GM18519 (cell line): ENCODE measurements around the gene APBB1.
A peak's percentile ranks its signal among the peaks of the same experiment; 100 is the strongest.

Source experiments
- ATAC-seq: cut with Tn5 transposase; IDR thresholded peaks from one replicate; pipeline ENCODE4 v1.9.1; 2021; ENCODE audit warnings: mild to moderate bottlenecking, moderate library complexity; ENCODE audit not compliant: unreplicated experiment, low FRiP score

Gene APBB1

DNA sequence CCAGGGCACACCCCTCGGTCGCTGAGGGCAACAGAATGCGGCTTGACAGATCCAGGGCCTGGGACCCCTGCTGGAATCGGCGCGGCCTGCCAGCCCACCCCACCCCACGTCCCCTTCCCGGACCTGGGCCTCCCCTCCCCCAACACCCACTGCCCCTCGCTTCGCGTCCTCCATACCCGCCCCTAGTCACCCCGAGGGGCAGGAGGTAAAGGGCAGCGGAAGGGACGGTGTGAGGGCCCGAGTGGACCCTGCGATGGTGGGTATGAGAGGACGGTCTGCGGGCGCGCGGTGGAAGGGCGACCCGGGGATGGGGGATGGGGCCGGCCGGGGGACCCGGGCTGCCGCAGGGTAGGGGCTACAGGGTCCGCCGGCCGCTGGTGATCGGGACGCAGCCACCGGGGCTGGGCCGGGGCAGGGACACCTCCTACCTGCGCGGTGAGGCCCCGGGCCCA is 311 bp downstream of the APBB1 start:
- no peak for ATAC-seq

DNA sequence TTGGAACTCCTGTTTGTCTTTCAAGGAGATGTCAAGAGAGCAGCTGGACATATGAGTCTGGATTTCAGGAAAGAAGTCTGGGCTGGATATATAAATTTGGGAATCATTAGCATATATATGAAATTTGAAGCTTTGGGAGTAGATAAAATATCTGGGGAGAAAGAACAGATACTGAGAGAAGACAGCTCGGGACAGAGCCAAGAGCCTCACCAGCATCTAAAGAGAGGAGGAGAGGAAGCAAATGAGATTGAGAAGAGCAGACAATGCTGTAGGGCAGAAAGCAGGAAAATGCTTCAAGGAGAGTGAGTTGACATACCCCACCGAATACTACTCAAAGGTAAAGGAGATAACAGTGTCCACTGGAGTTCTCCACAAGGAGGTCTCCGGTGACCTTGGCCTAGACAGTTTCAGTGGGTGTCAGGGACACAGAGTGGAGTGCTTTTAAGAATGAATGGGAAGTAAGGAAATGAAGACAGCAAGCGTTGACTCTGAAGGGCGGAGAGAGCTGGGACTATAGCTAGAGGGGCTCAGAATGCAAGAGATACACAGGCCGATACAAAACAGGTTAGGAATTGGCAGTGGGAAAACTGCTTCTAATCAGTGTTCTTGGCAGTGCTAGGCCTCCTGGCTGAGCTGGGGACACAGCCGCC is 862 bp downstream of the APBB1 start:
- ATAC-seq: no peak

DNA sequence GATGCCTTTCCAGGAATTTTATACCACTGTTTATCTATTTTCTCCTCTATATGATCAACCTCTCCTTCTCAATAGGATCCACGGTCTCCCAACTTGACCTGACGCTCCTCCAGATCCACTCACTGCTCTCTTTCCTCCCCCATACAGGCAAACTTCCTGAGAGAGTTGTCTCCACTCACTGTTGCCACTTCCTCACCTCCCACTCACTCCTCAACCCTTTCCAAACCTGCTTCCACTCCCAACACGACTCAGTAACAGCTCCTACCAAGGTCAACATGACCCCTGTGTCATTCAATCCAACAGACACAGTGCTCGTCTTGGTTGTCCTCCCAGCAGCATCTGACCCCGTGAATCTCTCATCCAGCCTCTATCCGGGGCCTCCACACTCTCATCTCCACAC is 3.1 kb downstream of the APBB1 start:
- ATAC-seq: no peak

DNA sequence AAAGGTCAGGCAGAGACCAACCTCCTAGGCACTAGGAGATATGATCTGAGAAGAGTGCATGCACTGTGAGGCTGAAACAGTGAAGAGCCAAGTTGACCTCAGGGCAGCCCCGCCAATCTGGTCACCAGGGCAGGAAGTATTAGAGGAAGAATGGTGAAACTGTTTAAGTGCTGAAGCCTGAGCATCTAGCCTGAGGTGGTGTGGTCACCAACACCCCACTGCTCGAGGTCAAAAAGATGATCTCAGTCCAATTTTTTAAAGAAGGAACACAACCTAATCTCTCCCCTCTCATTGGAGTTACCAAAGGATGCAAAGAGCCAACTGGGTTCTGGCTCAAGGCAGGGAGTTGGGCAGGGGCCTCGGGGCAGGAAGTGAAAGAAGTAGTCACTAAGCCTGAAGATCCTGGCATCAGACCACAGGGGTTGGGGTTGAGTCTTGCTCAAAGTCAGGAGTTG is 4.0 kb downstream of the APBB1 start:
- no peak for ATAC-seq

DNA sequence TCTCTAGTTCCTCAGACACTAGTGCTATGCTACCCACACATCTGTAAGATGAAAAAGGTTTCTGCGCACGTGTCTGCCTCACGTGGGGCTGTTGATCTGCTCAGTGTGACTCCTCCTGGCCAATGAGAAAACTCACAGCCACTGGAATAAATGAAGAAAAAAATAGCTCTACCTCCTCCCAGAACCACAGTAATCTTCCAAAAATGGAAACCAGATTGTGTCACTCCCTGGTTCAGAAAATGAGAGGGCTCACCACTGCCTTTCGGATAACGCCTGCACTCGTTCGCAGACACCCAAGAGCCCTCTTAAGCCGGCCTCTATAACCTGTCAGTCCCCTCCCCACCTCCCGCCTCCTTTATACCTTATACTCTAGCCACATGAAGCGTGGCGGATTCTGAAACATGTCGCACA is 5.1 kb downstream of the APBB1 start:
- no peak for ATAC-seq

DNA sequence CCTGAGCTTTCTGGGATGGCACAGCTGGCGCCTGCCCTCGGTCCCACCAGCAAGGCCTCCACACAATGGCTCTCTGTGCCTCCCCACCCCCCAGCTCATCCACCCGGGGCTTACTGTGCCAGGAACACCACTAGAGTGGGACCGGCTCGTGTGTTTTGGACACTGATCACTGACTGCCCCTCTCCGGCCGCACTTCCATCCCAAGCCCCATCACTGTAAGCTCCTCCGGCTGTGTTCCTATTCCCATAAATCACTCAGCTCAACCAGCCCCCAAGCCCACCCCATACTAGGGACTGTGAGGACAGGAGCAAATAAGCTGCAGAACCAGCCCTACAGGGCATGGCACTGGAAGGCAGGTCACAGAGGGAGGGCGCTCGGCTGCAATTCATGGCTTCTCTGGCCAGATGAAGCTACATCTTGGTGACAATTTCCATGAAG is 7.3 kb downstream of the APBB1 start:
- ATAC-seq: no peak

DNA sequence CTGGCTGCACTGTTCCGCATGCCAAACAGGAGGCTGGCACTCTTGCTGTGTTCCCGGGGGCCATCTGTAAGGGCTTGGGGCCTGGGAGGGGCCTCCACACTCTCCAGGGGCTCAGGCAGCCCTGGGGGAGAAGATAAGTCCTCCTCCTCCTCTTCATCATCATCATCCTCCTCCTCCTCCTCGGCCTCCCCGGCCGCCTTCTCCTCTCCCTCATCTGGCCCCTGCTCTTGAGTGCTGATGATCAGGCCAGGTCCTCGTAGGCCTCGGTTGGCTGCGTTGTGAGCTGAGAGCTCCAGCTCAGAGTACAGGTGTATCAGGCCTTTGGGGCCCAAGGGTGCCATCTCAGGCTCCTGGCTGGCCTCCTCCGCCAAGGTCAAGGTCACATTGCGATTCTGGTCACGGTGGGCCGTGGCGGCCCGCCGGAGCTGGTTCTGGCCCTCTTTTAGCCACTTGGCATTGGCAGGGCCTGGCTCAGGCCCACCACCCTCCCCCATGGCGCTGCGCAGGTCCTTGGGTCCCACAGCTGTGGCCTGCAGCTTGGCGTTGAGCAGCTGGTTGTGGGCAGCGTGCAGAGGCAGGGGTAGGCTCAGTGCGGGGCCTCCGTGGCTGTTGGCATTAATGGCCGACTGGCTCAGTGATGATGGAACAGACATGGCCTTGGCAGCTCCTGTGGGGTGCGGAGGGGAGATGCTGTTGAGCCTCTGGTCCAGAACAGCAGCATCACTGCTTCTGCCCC is 8.0 kb downstream of the APBB1 start:
- no peak for ATAC-seq

DNA sequence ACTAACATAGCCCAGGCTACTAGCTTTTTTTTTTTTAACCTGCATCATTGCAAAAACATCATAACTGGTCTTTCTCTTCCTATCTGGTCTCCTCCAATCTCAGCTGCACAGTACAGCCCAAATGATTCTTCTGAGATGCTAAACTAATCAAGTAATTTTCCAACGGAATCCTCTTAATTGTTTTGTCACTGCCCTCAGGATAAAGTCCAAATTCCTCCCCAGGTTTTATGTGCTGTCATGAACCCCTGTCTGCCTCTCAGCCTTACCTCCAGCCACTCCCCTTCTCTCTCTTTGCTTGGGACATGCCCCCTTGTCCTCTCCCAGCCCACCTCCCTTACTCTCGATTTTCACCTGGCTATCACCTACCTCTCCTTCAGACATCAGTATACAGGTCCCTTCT is 12.5 kb downstream of the APBB1 start:
- no peak for ATAC-seq

DNA sequence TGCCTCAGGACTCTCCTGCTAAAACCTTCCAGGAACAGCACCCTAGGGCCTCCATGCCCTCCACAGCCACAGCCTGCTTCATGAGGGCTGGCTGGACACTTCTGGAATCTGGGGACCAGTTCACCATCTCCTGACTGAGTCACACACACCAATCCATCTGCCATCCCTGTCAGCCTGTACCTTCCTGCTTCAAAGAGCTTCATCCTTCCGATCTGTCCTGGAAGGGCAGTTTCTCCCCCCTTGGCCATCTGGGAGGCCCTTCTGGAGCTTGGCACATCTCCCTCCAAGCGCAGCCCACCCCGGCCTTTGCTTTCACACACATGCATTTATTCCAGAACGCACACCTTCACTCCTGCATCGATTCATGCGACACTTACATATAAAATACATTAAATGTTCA is 13.0 kb downstream of the APBB1 start:
- ATAC-seq: no peak

DNA sequence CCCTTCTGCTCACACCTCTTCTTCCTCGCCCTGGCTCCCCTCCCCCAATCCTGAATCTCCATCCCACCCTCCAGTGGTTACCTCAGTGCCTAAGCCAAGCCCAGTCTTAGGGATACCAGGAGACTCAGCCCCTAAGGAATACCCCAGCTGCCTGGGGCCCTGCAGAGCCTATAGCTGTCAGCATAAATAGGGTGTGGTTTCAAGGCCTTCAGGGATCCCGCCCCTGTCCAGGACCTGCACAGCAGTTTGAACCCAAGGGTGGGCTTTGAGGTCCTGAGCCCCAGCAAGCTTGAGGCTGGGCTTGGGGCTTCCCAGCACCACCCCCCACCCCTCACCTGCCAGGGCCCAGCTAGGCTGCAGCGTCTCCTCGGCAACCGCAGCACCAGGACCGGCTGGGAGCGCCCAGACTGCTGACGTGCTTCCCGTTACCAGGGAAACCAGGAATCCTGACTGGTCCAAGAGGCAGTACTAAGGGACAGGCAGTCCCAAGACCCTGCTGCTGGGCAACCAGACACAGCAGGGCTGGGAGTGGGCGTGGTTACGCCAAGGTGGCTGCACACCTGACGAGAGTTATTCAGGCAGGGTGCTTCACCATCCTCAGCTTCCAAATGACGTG is 13.7 kb downstream of the APBB1 start:
- no peak for ATAC-seq

DNA sequence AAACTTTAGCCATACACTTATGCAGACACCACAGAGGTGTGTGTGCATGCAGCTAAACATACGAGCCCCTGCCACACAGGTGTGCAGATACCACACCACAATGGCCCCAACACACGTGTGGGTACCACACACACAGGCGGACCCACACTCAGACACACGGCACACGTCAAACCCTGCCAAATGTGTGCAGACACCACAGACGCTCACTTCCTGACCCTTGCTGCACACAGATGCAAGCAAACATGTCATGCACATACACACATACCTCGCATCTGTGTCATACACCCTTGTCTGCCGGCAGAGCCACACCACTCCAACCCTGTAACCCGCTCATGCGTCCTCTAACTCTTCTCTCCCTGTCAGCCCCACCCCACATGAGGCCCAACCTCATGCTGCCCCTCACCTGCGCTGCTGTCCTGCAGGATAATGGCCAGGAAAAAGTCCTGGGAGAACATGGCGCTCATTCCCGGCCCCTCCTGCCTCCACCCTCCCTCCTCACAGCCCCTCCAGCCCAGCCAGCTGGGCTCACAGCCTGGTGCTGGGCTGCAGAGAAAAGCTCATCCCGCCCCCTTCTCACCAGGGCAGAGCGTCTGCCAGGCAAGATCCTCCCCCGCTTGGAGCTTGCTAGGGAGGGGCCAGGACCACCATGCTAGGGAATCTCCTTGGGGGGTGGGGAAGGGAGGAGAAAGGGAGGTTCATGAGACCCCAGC is 14.4 kb downstream of the APBB1 start:
- no peak for ATAC-seq

DNA sequence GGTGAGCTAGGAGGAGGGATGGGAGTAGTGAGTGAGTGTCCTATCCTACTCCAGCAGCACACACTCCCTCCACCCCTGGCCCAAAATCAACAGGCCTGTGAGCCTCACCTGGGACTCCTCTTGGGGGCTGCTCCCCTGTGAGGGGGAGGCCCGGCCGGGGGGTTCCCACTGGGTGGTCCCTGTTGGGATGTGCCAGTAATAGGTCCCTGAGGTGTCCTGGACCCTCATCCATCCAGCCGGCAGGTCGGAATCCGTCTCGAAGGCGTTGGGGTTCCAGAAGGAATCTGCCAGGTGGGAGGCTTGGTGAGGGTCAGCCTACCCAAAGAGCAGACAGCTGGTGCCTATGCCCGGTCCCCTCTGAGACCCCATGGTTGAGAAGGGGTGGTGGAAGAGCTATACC is 15.4 kb downstream of the APBB1 start:
- no peak for ATAC-seq

DNA sequence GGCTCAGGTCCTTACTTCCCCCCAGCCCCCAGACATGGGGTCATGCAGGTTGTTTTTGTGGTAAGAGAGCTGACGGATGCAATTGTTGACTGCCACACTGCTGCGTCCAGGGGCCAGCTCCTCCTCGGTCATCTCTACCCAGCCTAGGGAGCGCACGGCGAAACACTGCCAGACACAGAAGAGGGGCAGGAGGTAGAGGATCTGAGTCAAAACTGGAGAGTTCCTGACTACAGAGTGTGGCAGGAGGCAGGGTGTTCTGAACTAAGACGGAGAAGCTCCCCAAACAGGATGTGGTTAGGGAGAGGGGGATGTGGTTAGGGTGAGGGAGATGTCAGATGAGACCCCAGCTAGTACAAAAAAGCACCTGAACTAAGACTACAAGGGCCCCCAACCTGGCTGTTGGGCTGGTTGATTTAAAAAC is 16.3 kb downstream of the APBB1 start:
- ATAC-seq: peak; percentile 95

DNA sequence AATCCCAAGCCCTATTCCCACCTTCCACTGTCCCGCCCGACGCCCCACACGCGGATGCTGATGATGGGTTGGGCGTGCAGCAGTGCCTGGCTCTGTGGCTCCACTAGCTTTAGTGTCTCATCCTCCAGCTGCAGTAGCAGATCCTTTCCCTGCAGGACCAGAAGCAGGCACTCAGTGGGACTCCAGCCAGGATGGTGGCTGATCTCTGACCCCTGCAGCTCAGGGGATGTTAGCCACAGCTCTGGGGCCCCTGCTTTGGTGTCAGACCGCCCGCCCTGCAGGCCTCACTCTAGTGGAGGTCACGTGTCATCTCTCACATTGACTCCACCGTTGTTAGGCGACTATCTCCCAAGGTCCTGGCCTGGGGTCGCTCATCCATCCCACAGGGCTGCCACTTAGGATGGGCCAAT is 16.8 kb downstream of the APBB1 start:
- no peak for ATAC-seq

DNA sequence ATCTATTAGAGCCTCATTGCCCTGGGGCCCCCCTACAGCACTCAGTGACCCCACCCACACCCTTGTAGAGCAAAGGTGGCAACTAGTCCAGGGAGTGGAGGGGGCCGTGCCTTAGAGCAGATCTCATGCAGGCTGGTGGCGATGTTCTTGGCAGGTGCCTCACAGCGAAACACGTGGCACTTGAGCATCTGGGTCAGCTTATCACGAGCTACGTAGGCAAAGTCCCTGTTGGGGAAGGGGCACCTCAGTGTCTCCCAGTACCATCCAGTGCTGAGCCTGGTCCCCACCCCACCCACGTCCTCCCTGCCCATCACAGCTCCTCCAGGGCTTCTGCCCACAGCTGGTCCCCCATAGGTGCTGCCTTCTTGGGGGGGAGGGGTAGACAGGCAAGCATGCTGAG is 17.4 kb downstream of the APBB1 start:
- ATAC-seq: no peak

DNA sequence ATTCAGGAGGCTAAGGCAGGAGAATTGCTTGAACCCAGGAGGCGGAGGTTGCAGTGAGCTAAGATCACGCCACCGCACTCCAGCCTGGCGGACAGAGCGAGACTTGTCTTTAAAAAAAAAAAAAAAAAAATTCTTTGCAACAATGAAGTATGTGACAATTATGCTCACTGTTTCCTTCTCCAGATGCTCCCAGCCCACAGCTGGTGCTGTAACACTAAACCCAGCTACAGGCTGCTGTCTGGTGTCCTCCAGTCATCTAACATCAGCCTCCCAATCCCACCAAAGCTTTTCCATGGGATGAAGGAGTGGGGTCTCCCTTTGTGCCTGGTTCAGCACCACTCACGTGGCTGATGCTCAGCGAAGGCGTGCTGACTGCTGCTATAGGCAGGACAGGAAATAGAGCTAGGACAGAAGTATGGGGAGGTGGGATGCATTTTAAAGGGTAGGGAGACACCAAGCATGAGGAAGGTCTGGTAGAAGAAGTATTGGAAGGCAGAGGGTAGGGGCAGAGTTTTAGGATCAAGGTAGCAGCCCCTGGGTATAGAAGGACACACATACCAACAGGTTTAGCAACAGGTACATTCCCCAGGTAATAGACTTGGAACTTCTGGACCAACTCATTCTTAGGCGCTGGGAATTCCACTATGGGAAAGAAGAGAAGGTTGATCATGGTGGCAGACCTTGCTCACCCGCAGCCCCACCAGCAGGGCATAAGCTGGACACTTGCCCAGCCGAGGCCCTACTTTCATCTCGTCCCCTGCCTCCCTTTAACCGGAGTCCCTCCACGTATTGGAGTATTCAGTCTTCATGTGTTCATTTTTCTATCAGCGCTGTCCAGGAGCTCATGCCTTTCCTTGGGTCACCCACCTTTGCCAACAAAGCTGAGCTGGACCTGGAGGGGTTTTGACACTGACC is 18.2 kb downstream of the APBB1 start:
- ATAC-seq: no peak

DNA sequence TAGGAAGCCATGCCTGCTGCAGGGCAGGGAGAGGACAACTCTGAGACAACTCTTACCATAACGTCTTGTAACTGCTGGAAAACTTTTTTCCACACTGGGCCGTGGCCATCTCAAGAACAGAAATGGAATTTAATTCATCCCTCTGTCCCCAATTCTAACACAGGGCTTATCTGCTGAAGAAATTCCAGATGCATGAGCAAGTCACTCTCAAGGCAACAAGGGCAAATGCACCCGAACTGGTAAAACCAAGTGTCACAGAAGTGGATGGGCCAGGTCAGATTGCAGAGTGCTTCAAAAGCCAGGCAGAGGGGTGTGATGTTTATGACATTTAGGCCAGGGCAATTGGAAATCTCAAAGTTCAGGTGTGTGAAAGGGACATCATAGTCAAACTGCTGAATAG is 21.3 kb downstream of the APBB1 start:
- no peak for ATAC-seq

DNA sequence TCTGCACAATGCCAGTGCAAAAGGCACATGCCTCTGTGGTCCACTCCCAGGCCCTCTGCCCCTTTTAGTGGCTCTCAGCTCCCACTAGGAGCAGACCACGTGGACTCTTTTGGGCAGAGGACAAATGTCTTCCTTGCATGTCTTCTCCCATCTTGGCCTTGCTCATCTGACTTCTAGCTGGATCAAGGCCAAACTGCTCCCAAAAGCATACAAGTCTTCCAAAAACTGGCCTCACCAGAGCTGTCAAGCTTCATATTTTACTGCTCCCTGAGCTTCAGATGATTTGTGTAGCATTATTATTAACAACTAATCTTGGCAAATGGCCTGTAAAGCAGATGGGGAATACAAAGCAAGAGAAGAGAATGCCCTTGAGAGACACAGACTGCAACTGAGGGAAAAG is 21.7 kb downstream of the APBB1 start:
- ATAC-seq: no peak

DNA sequence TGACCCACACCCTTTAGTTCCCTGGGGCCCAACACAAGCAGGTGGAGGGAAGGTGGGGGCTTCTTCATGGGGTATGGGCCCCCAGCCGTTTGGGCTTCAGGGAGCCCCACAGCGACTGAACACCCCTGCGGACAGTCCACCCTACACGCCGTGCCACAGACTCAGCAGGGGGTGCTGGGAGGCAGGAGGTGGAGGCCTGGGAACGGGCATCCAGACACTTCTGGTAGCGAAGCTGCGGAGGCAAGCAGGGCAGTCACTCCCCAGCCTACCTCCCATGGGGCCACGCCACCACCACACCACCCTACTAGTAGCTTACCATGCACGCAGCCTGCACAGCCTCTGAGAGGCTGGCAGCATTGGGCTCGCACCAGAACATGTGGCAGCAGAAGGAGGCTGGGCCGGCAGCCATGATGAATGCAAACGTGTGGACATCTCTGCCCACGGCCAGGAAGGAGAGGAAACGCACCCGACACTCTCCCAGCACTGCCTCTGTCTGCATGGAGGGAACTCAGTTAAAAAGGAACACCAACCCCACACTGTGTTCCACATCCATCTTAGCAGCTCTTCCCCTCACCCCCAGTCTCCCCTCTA is 23.3 kb downstream of the APBB1 start:
- ATAC-seq: no peak
